Heart left ventricle (tissue), 13 donors: ENCODE data around the gene STUM.

Experiments used
- POLR2A ChIP-seq, 2 donors: fragments of 450-650 bp; IDR thresholded peaks; one replicate each; pipeline ENCODE4 v1.6.1; 2017; ENCODE audit warnings: antibody characterized with exemption in 2 of 2, mild to moderate bottlenecking in 2 of 2, moderate library complexity in 2 of 2
- TF ChIP-seq, protein P1 (sequence below), 12 donors: fragments of 200-600 bp; sonication (generic) in 4 of 12; IDR thresholded peaks; one replicate each; pipeline versions ENCODE4 v1.5.0 to v1.8.0; 2018 to 2022; ENCODE audit warnings: antibody characterized with exemption in 12 of 12, mild to moderate bottlenecking in 5 of 12
- donor health status: ischemic (EF 13 %, LVEDD 7.1; RV severe dilation, severe dysfunction).
- donor health status: DM: no; HTN: yes; CAD: no.
- donor health status: DM: no; HTN: no; CAD: no.
- donor health status: ischemic (EF 25% LVEDD 6.9; RV normal size, moderate dysfunction).
- donor health status: ischemic (EF 25% LVEDD 5.7; RV mildly dilated, moderate dysfunction).
- donor health status: ischemic (EF 35%, LVEDD 5.7; RV mildly dilated, moderate dysfunction).
- donor health status: nonischemic (EF 11% LVEDD 7.7; RV severe dilation, severe dysfunction).
- donor health status: DM: yes; HTN: yes; CAD: no.
- donor health status: PGD.
- donor health status: ischemic (EF 29% LVEDD 5.4; RV normal size, mild dysfunction).
- donor health status: nonischemic (EF 23%, LVEDD 6.1; RV moderate dilation, normal function).

DNA sequence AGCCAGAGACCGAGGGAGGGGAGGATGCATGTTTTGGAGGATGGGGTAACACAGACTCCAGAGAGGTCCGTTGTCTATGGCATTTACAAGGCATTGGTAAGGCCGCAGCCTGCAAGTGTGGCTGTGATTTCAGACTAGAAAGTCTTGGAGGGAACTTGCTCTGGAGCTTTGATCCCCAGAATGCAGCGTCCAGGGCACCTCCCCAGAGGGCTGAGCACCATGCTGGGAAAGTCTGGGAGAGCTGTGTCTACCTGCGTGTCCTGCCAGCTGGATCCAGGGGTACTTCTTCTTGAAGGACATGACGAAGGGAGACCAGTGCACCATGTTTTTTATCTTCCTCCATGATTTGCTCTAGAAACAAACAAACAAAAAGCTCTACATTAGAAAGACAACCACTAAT lies 99.9 kb downstream of the STUM start:
- TF ChIP-seq, protein P1, sequence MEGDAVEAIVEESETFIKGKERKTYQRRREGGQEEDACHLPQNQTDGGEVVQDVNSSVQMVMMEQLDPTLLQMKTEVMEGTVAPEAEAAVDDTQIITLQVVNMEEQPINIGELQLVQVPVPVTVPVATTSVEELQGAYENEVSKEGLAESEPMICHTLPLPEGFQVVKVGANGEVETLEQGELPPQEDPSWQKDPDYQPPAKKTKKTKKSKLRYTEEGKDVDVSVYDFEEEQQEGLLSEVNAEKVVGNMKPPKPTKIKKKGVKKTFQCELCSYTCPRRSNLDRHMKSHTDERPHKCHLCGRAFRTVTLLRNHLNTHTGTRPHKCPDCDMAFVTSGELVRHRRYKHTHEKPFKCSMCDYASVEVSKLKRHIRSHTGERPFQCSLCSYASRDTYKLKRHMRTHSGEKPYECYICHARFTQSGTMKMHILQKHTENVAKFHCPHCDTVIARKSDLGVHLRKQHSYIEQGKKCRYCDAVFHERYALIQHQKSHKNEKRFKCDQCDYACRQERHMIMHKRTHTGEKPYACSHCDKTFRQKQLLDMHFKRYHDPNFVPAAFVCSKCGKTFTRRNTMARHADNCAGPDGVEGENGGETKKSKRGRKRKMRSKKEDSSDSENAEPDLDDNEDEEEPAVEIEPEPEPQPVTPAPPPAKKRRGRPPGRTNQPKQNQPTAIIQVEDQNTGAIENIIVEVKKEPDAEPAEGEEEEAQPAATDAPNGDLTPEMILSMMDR (IDR thresholded peaks at IDR 0.05): no peak
- no peak for TF ChIP-seq POLR2A (IDR thresholded peaks at IDR 0.05)
